C4-2B (cell line): ENCODE results near the gene ZNRD2.

Experiments
- ZFX ChIP-seq: fragments of 450-650 bp; IDR thresholded peaks from 2 replicates; pipeline ENCODE4 v1.6.1; 2017
- TF ChIP-seq, protein P1 (sequence below): fragments of 450-650 bp; conservative IDR thresholded peaks from 2 replicates; pipeline ENCODE4 v1.5.1; 2017; ENCODE audit warnings: mild to moderate bottlenecking

DNA sequence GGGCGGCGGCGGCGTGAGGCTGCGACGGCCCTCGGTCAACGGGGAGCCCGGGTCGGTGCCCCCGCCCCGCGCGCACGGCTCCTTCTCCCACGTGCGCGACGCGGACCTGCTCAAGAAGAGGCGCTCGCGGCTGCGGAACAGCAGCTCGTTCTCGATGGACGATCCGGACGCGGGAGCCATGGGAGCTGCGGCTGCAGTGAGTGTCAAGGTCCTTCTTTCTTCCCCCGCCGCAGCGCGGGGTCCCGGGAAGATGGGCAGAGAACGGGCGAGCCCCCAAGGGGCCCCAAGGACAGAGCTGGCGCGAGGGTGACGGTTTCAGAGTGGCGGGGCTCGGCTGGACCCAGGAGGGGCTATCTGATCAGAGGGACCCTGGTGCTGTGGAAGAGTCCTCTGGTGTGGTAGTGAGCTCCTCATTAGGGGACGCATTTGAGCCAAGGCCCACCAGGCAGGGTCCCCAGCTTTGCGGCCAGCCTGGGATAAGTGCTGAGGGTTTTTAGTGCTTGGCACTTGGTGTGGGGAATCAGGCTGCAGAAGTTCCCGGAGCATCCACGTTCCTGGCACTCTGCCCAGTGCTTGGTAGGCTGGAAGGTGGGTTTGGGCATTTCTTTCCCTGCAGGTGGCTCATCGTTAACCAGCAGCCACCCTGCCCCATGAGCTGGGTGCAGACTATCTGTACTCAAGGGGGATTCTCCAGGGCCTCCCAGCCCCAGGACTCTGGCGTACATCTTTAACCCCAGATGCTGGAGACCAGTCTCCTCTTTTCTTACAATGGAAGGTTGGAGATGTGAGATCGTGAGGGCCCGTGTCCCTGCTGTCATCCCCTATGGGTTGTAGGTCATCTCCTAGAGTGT is 15.3 kb downstream of the ZNRD2 start:
- TF ChIP-seq, protein P1, sequence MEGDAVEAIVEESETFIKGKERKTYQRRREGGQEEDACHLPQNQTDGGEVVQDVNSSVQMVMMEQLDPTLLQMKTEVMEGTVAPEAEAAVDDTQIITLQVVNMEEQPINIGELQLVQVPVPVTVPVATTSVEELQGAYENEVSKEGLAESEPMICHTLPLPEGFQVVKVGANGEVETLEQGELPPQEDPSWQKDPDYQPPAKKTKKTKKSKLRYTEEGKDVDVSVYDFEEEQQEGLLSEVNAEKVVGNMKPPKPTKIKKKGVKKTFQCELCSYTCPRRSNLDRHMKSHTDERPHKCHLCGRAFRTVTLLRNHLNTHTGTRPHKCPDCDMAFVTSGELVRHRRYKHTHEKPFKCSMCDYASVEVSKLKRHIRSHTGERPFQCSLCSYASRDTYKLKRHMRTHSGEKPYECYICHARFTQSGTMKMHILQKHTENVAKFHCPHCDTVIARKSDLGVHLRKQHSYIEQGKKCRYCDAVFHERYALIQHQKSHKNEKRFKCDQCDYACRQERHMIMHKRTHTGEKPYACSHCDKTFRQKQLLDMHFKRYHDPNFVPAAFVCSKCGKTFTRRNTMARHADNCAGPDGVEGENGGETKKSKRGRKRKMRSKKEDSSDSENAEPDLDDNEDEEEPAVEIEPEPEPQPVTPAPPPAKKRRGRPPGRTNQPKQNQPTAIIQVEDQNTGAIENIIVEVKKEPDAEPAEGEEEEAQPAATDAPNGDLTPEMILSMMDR = no peak
- no peak for TF ChIP-seq ZFX
